Sigmoid colon (tissue), 4 donors: ENCODE results near the gene SLC22A3.

ENCODE experiments used
- POLR2A ChIP-seq, 2 donors: fragments of 450-650 bp; IDR thresholded peaks; one replicate each; pipeline ENCODE4 v1.6.1; 2016; ENCODE audit warnings: antibody characterized with exemption in 2 of 2, mild to moderate bottlenecking in 2 of 2, moderate library complexity in 2 of 2
- POLR2AphosphoS5 ChIP-seq, 4 donors: sonication (generic); formaldehyde crosslinking; IDR thresholded peaks; one replicate each; pipeline ENCODE4 v1.6.1; 2017; ENCODE audit warnings: antibody characterized with exemption in 4 of 4
- TF ChIP-seq, protein P1 (sequence below), 4 experiments: fragments of 450-650 bp in 3 of 4; fragments of 200-600 bp in 1 of 4; IDR thresholded peaks; one replicate each; pipeline ENCODE4 v1.5.1; 2016 to 2019; ENCODE audit warnings: antibody characterized with exemption in 4 of 4, mild to moderate bottlenecking in 3 of 4, moderate library complexity in 2 of 4

DNA sequence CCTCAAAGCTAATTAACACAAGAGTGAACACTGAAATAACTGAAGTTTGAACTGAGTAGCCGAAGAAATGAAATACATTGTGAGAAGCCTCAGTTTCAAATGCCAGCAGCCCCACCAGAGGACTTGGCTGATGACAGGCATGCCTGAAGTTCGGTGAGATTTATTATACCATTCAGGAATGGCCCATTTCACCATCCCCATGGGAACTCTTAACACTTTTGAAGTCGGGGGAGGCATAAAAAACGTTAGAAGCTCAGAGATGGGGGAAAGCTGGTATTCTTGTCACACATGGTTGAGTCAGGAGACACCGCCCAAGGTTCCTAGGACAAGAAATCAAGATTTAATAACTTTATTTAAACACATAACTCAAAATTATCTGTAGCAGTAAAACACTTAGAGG, 17.6 kb upstream of the SLC22A3 start:
- TF ChIP-seq POLR2A (IDR thresholded peaks at IDR 0.05), result no peak
- TF ChIP-seq POLR2AphosphoS5 (IDR thresholded peaks at IDR 0.05), result no peak
- TF ChIP-seq, protein P1, sequence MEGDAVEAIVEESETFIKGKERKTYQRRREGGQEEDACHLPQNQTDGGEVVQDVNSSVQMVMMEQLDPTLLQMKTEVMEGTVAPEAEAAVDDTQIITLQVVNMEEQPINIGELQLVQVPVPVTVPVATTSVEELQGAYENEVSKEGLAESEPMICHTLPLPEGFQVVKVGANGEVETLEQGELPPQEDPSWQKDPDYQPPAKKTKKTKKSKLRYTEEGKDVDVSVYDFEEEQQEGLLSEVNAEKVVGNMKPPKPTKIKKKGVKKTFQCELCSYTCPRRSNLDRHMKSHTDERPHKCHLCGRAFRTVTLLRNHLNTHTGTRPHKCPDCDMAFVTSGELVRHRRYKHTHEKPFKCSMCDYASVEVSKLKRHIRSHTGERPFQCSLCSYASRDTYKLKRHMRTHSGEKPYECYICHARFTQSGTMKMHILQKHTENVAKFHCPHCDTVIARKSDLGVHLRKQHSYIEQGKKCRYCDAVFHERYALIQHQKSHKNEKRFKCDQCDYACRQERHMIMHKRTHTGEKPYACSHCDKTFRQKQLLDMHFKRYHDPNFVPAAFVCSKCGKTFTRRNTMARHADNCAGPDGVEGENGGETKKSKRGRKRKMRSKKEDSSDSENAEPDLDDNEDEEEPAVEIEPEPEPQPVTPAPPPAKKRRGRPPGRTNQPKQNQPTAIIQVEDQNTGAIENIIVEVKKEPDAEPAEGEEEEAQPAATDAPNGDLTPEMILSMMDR (IDR thresholded peaks at IDR 0.05), result no peak
